Hepatocyte (in vitro differentiated cells): ENCODE results near the gene DNAJC8. TPM values are rescaled to one million over a fixed set of nuclear protein-coding genes. Genes with fewer than 3 reads are reported as not detected.

Experiments
- DNase-seq: peaks from one replicate; pipeline ENCODE4 v3.0.0-alpha.2; 2016; ENCODE audit warnings: low spot score
- H2AFZ ChIP-seq: fragments of 200-600 bp; sonication (generic); 2 replicates; pipeline ENCODE4 v1.6.0; 2016; ENCODE audit warnings: antibody characterized with exemption, mild to moderate bottlenecking
- H3K27ac ChIP-seq: fragments of 200-600 bp; sonication (generic); 2 replicates; pipeline ENCODE4 v1.5.1; 2016; ENCODE audit warnings: mild to moderate bottlenecking
- H3K27me3 ChIP-seq: fragments of 200-600 bp; sonication (generic); 2 replicates; pipeline ENCODE4 v1.6.1; 2016
- H3K36me3 ChIP-seq: fragments of 200-600 bp; sonication (generic); replicated peaks from 2 replicates; pipeline ENCODE4 v1.5.1; 2016; ENCODE audit warnings: low read depth; ENCODE audit not compliant: insufficient read depth
- H3K4me1 ChIP-seq: fragments of 200-600 bp; sonication (generic); 2 replicates; pipeline ENCODE4 v1.5.1; 2016; ENCODE audit warnings: mild to moderate bottlenecking, moderate library complexity; ENCODE audit not compliant: insufficient read depth
- H3K4me2 ChIP-seq: fragments of 200-600 bp; sonication (generic); 2 replicates; pipeline ENCODE4 v1.6.0; 2016
- H3K4me3 ChIP-seq: fragments of 200-600 bp; sonication (generic); 2 replicates; pipeline ENCODE4 v1.5.1; 2016; ENCODE audit warnings: mild to moderate bottlenecking
- H3K79me2 ChIP-seq: fragments of 200-600 bp; sonication (generic); 2 replicates; pipeline ENCODE4 v1.6.0; 2017; ENCODE audit warnings: mild to moderate bottlenecking
- H3K9me2 ChIP-seq: fragments of 200-600 bp; sonication (generic); replicated peaks from 2 replicates; pipeline ENCODE4 v1.6.0; 2017; ENCODE audit warnings: mild to moderate bottlenecking; ENCODE audit not compliant: insufficient read depth
- H3K9me3 ChIP-seq: fragments of 200-600 bp; sonication (generic); 2 replicates; pipeline ENCODE4 v1.5.1; 2016; ENCODE audit warnings: low read depth, mild to moderate bottlenecking
- H4K20me1 ChIP-seq: fragments of 200-600 bp; sonication (generic); 2 replicates; pipeline ENCODE4 v1.6.0; 2016; ENCODE audit warnings: mild to moderate bottlenecking; ENCODE audit not compliant: insufficient read depth, poor library complexity, severe bottlenecking
- EZH2 ChIP-seq: fragments of 200-600 bp; sonication (generic); IDR thresholded peaks from 2 replicates; pipeline ENCODE4 v1.6.1; 2016; ENCODE audit warnings: antibody characterized with exemption, mild to moderate bottlenecking, borderline replicate concordance
- EZH2phosphoT487 ChIP-seq: fragments of 200-600 bp; sonication (generic); IDR thresholded peaks from one replicate; pipeline ENCODE4 v1.6.1; 2018; ENCODE audit warnings: antibody characterized with exemption, mild to moderate bottlenecking, low read depth, moderate library complexity; ENCODE audit not compliant: unreplicated experiment, severe bottlenecking
- WGBS: methylation state at CpG from one replicate; pipeline ENCODE4 v1.1.6; 2016; ENCODE audit warnings: low lambda C conversion rate; ENCODE audit errors: missing lambda C conversion rate; 5-methylcytosine and 5-hydroxymethylcytosine counted together
- polyA plus RNA-seq: library from polyadenylated mRNA; unstranded; fragments of >200 nt; fragmentation: Nextera tagmentation; extraction: Ambion mirVana; gene quantifications from 2 replicates; pipeline ENCODE4 v1.2.1, GENCODE V29; 2016
- total RNA-seq: library from RNA; depleted of rRNA; stranded (reverse); fragments of >200 nt; gene quantifications from 2 replicates; pipeline ENCODE4 v1.2.3, GENCODE V29; 2014
- TF ChIP-seq, protein P1 (sequence below): fragments of 200-600 bp; sonication (generic); IDR thresholded peaks from 2 replicates; pipeline ENCODE4 v1.5.1; 2016; ENCODE audit warnings: antibody characterized with exemption, mild to moderate bottlenecking; ENCODE audit not compliant: poor library complexity

The DNAJC8 gene
- total and polyA plus RNA-seq, 2 experiments from 2014 or later = 79.5 to 112 TPM

DNA sequence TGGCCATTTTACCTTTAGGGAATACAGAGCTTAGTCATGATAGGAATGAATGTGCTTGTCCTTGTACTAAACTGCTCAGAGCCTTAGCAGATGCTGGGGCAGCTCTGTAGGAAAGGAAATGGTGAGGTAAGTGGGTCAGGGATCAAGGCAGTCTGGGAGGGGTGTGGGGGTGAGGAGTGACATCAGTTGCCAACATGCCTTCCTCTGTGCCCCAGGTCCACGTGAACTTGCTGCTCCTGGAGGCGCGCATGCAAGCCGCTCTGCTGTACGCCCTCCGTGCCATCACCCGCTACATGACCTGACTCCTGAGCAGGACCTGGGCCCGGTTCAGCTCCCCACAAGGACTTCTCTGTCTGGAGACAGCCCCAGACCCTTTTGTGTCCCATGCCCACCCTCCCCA is 47.7 kb upstream of the DNAJC8 start:
- no peaks in the 10 kb centered on the region for H3K4me1 ChIP-seq
- no peak for DNase-seq
- H3K4me2 ChIP-seq = no peak overlapping the region
- no peaks in the 10 kb centered on the region for H3K27me3 ChIP-seq
- H4K20me1 ChIP-seq = peaks cover 2% of the 10 kb centered on the region
- H3K9me3 ChIP-seq = no peaks in the 10 kb centered on the region
- no peaks in the 10 kb centered on the region for H3K9me2 ChIP-seq
- H2AFZ ChIP-seq = no peak overlapping the region
- no peaks in the 10 kb centered on the region for H3K79me2 ChIP-seq
- H3K36me3 ChIP-seq = no peaks in the 10 kb centered on the region
- H3K27ac ChIP-seq = no peak overlapping the region
- WGBS = 100% methylated on average over 6 of the region's 8 CpGs
- no peak overlapping the region for H3K4me3 ChIP-seq
- TF ChIP-seq, protein P1, sequence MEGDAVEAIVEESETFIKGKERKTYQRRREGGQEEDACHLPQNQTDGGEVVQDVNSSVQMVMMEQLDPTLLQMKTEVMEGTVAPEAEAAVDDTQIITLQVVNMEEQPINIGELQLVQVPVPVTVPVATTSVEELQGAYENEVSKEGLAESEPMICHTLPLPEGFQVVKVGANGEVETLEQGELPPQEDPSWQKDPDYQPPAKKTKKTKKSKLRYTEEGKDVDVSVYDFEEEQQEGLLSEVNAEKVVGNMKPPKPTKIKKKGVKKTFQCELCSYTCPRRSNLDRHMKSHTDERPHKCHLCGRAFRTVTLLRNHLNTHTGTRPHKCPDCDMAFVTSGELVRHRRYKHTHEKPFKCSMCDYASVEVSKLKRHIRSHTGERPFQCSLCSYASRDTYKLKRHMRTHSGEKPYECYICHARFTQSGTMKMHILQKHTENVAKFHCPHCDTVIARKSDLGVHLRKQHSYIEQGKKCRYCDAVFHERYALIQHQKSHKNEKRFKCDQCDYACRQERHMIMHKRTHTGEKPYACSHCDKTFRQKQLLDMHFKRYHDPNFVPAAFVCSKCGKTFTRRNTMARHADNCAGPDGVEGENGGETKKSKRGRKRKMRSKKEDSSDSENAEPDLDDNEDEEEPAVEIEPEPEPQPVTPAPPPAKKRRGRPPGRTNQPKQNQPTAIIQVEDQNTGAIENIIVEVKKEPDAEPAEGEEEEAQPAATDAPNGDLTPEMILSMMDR = no peak
- TF ChIP-seq EZH2phosphoT487 (no peak), EZH2 (no peak)

DNA sequence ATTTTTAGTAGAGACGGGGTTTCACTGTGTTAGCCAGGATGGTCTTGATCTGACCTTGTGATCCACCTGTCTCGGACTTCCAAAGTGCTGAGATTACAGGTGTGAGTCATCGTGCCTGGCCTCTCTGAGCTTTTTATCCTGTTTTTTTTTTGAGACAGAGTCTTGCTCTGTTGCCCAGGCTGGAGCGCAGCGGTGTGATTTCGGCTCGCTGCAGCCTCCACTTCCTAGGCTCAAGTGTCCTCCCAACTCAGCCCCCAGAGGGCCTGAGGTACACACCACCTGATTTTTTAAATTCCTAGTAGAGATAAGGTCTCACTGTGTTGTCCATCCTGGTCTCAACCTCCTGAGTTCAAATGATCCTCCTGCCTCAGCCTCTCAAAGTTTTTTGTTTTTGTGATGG is 46.9 kb upstream of the DNAJC8 start:
- no peak overlapping the region for H2AFZ ChIP-seq
- H3K4me1 ChIP-seq = no peaks in the 10 kb centered on the region
- H3K79me2 ChIP-seq = no peaks in the 10 kb centered on the region
- TF ChIP-seq EZH2phosphoT487 (no peak), EZH2 (no peak)
- TF ChIP-seq, protein P1 = no peak
- H4K20me1 ChIP-seq = peaks cover 2% of the 10 kb centered on the region
- H3K4me2 ChIP-seq = no peak overlapping the region
- no peaks in the 10 kb centered on the region for H3K9me2 ChIP-seq
- no peaks in the 10 kb centered on the region for H3K27me3 ChIP-seq
- no peaks in the 10 kb centered on the region for H3K36me3 ChIP-seq
- no peaks in the 10 kb centered on the region for H3K9me3 ChIP-seq
- no peak for DNase-seq
- H3K27ac ChIP-seq = no peak overlapping the region
- no peak overlapping the region for H3K4me3 ChIP-seq
- 91% methylated on average over 7 of the region's 7 CpGs for WGBS

DNA sequence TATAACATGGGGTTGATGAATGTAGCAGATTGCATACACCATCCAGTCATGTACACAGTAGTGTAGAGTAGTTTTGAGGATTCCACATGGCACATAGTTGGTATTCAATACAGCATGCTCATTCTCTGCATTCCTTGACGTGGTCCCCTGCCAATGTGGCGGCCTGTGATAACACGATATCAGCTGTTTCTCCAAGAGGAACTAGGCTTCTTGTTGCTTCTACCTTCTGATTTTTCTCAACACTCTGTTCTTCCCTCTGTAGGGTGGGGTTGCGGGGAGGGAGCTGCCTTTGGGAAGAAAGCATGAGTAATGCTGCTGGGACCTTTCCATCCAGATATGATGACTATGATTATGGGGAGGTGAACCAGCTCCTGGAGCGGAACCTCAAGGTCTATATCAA is 45.9 kb upstream of the DNAJC8 start:
- no peak for DNase-seq
- TF ChIP-seq EZH2 = no peak
- TF ChIP-seq, protein P1 = no peak
- Histone ChIP-seq H3K79me2 (no peaks in the 10 kb centered on the region), H2AFZ (no peak overlapping the region), H3K4me3 (no peak overlapping the region), H3K9me2 (no peaks in the 10 kb centered on the region), H3K9me3 (no peaks in the 10 kb centered on the region), H3K36me3 (no peaks in the 10 kb centered on the region), H3K4me2 (no peak overlapping the region), H3K27me3 (no peaks in the 10 kb centered on the region), H3K27ac (no peak overlapping the region), H3K4me1 (no peaks in the 10 kb centered on the region), H4K20me1 (peaks cover 2% of the 10 kb centered on the region)
- WGBS = 97% methylated on average over 5 of the region's 5 CpGs
